ENCODE results near the gene SHOX.

SHOX gene

DNA sequence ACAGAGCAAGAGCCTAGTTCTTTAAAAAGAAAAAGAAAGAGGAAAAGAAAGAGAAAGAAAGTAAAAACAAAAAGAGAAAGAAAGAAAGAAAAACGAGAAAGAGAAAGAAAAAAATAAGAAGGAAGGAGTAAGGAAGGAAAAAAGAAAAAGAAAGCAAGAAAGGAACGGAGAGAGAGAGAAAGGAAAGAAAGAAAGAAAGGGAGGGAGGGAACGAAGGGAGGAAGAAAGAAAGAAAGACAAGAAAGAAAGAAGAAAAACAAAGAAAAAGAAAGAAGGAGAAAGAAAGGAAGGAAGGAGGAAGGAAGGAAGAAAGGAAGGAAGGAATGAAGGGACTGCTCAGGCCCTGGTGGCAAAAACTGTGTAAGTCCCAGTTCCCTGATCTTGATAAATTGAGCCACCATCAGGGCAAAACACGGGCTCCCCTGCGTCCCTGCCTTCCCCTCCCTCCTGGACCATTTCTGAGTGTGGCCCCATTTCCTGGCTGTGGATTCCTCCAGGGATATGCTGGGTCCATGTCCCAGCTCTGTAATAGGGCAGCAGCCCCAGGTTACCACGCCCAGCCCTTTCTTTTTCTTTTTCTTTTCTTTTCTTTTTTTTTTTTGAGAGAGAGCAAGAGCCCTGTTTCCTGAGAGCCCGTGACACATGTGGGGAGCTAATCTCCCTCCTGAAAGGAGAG is 44.8 kb downstream of the SHOX start:
- no peak for DNase-seq

DNA sequence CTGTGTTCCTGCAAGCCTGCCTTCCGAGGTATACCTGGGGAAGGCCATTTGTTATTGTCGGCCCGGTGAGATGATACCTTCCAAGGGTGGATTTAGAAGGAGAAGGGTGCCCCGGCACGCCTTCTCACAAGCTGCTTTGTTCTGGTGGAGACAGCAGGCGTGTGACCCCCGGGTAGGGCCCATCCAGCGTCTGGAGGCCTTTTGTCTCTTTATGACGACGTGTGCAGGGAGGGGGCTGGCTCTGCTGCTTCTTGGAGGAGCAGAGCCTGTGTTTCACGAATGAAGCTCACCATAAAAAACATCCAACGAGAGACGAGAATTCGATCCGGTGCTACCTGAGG is 45.3 kb downstream of the SHOX start:
- no peak for DNase-seq

DNA sequence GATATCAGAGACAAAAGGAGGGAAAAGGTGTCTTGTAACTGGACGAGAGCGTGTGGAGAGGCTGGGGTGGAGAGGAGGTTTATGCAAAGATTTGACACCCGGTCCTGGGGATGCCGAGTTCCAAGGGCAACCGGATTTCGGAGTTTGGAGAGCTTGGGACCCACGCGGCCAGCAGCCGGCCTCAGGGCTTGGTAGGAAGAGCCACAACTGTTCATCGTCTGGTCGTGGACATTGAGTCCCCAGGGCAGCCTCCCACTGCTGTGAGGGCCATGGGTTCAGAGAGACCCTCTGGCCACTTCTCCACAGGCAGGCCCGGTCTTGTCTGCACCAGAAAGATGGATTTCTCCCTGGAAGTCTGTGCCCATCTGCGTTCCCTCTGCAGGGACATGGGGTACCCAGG is 46.8 kb downstream of the SHOX start:
- DNase-seq: no peak

DNA sequence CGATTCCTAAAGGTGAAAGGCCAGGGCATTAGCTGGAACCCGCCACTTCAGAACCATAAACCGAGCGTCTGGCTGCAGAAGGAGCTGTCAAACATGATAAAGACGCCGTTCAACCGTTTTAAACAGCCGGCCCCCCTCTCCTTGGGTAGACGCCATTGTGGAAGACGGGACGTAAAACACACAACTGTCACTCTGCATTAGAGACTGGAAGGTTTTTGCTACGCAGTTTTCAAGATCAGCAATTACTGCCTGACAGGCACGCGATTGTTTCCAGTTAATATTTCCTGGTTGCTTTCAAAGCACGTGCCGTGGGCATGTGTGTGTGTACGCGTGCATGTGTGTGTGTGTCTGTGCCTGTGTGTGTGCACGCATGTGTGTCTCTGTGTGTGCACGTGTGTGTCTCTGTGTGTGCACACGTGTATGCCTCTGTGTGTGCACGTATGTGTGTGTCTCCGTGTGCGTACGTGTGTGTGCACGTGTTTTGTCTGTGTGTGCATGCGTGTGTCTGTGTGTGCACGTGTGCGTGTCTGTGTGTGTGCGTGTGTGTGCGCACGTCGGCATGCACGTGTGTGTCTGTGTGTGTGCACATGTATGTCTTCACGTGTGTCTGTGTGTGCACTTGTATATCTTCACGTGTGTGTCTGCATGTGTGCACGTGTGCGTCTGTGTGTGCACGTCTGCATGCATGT is 48.8 kb downstream of the SHOX start:
- DNase-seq: no peak

DNA sequence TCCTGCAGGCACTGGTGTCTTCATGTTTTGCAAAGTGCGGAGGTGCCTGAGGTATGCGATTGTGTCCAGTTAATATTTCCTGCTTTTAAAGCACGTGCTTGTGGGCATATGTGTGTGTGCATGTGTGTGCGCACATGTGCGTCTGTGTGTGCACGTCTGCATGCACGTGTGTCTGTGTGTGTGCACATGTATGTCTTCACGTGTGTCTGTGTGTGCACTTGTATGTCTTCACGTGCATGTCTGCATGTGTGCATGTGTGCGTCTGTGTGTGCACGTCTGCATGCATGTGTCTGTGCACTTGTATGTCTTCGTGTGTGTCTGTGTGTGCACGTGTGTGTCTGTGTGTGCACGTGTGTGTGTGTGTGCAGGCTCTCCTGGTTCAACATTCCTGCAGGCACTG is 49.5 kb downstream of the SHOX start:
- DNase-seq: no peak

DNA sequence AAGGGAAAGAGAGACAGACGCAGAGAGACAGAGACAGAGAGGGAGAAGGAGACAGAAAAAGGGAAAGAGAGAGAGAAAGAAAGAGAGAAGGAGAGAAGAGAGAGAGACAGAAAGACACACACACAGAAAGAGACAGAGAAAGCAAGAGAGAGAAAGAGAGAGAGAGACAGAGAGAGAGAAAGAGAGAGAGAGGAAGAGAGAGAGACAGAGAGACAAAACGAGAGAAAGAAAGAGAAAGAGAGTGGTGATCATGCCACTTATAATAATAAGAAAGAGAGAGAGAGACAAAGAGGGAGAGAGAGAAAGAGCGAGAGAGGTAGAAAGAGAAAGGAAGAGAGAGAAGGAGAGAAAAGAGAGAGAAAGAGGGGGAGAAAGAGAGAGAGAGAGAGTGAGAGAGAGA is 51.4 kb downstream of the SHOX start:
- no peak for DNase-seq

DNA sequence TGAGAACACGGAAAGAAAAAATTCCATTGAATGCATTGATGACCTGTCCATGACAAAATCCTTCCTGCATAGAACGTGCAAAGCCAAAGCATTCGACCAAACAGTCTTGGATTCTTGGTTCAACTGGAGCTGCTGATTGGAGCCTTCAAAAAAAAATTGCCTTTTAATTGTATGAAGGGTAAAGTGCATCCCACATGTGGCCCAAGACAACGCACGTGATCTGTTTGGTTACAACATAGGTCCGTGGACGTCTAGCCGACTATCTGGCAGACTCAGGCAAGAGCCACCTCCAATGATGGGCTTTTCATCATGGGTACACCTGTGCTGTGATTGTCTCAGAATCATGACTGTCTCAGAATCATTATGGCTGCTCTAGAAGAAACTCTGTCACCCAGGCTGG is 52.3 kb downstream of the SHOX start:
- DNase-seq: no peak

DNA sequence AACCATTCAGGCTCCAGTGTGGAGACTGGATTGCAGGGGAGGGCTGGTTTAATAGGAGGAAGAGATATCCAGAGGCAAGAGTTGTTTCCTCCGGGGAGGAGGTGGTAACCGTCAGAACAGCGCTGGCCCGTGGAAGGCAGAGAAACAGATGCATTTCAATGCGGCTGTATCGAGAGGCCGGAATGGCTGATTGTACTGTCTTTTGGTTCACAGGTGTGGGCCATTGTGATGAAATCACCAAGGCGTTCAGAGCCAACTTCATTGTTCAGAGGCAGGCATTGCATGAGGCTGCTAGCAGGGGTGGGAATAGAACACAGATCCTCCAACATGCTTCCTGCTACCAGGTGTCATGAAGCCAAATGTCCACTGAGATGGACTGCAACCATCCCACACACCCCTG is 53.0 kb downstream of the SHOX start:
- no peak for DNase-seq

DNA sequence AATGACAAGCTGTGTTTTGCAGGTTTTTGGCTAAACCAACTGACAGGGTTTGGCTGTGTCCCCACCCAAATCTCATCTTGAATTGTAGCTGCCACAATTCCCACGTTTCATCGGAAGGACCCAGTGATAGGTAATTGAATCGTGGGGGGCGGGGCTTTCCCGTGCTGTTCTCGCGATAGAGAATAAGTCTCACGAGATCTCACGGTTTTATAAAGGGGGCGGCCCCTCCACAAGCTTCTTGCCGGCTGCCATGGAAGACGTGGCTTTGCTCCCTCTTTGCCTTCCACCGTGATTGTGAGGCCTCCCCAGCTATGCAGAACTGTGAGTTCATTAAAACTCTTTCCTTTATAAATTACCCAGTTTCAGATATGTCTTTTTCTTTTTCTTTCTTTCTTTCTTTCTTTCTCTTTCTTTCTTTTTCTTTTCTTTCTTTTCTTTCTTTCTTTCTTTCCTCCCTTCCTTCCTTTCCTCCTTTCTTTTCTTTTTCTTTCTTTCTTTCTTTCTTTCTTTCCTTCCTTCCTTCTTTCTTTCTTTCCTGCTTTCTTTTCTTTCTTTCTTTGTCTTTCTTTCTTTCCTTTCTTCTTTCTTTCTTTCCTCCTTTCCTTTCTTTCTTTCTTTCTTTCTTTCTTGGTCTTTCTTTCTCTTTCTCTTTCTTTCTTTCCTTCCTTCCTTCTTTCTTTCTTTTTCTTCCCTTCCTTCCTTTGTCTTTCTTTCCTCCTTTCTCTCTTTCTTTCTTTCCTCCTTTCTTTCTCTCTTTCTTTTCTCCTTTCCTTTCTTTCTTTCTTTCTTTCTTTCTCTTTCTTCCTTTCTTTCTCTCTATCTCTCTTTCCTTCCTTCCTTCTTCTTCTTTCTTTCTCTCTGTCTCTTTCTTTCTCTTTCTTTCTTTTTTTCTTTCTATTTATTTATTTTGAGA is 54.8 kb downstream of the SHOX start:
- no peak for DNase-seq

DNA sequence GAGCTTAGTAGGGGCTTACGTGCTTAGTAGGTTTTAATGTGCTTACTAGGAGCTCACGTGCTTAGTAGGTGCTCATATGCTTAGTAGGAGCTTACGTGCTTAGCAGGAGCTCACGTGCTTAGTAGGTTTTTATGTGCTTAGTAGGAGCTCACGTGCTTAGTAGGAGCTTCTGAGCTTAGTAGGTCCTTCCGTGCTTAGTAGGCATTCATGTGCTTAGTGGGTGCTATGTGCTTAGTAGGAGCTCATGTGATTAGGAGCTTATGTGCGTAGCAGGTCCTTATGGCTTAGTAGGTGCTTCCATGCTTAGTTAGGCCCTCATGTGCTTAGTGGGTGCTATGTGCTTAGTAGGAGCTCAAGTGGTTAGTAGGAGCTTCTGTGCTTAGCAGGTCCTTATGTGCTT is 59.4 kb downstream of the SHOX start:
- no peak for DNase-seq

DNA sequence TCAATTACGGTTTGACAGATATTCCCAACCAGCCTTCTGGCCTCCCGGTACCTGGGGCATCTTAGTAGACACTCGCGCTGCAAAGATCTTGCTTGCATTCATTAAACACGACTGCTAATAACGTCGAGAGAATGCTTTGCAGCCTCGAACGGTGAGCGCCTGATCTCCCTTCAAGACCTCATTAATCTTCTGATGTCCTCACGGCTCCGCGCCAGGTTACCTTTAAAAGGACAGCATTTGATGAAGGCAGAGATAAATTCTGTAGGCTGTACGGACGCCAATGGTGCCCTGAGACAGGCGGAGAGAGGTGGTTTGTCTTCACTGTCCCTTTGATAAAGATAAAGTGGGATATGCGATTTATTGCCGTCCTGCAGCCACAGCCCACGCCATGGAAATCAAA is 64.2 kb downstream of the SHOX start:
- no peak for DNase-seq

DNA sequence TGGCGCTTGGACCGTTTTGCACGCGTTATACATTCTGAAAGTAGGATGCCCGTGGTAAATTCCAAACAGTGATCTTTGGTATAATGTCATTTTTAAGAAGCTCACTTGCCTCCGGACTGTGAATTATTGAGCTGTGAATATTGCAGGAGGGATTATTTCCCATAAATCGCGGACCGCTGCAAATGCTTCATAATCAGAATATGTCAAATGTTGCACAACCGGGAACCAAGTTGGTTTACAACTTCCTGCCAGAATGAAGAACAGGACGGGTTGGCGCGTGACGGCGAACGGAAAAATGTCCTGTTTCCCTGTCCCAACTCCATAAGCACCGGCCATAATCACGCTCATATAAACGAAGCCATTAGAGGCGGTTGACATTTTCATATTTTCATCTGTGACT is 67.6 kb downstream of the SHOX start:
- peak; percentile 18 for DNase-seq

DNA sequence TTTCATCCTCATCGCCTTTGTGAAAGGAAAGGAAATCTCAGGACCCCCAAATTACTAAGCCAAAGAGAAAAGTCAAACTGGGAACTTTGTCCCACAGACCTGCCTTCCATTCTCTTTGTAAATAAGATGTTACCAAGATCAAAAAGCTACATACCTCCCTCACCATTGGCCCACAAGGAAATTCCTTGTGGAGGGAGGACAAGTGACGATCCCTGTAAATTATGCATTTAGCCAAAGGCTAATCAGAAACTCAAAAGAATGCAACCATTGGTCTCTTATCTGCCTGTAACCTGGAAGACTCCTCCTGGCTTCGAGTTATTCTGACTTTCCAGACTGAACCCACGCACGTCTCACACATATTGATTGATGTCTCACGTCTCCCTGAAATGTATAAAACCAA is 70.3 kb downstream of the SHOX start:
- no peak for DNase-seq

DNA sequence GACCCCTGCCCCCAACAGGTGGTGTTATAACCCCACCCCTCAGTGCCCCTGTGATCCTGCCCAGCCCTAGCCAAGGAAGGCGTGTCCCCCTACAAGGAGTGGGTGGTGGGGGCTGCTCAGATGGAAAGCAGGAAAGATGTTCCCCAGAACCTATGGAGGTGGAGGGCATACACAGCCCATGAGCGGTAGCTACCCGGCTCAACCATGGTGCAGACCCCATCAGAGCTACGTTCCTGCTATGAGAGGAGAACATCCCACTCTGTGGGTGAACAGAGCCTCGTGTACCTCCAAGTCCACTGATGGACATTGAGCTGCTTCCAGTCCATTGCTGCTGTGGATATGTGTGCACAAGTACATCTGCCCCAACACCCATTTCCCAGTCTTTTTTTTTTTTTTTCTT is 71.1 kb downstream of the SHOX start:
- DNase-seq: no peak

DNA sequence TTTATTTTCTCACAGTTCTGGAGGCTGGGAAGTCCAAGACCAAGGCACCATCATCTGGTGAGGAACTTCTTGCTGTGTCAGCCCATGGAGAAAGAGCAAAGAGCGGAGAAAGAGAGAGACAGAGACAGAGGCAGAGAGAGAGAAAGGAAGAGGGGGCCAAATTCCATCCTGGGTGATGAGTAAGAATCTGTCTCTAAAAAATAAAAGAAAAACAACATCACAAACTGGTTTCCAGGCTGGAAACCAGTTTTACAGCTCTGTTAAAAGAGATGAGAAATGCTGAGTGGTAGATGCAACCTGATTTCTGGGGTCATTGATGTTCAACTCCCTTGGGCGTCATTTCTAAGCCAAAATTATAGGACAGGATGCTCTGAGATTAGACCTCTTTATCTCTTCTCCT is 72.9 kb downstream of the SHOX start:
- no peak for DNase-seq

DNA sequence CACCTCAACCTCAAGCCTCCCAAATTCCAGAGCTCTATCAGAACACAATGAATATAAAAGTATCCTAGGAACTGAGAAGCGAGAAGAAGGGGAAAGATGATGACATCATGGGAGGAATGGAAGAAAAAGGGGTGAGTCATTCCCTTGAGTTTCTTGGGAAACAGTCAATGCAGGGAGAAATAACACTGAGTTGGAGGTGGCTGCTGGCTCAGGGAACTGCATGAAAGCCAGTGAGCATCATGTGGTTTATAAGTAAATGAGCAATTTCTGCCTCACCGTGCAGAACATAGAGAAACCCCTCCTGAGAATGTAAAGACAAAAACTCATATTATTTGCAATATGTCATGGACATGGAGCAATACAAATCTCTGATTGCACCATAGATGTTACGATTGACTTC is 73.3 kb downstream of the SHOX start:
- DNase-seq: no peak
